ENCODE data around the gene BPI.
"Not testable (repeated sequence)": the region's sequence is repeated elsewhere in the genome, so short reads cannot be mapped to it uniquely, and the experiment has no call there.

BPI gene

GRCh38 chr20:38277285-38277684 lies 26.7 kb upstream of the BPI start:
- peaks cover 0 to 7% (median 0%) of the 10 kb centered on the region in 5 experiments for H3K9me3 ChIP-seq (ENCODE audit: control extremely low read depth in 1 of 5, control insufficient read depth in 4 of 5, insufficient read depth in 2 of 5, low read depth in 1 of 5, low read length in 4 of 5)
- ChIA-PET CTCF (interaction anchor here (1.0 kb wide), 1 partner anchor 9 kb away, joined by 3 read pairs; no protein-coding TSS in a partner anchor), POLR2A (no interaction called here)
- no peaks in the 10 kb centered on the region for H3K4me1 ChIP-seq (ENCODE audit: control extremely low read depth in 1 of 4, control insufficient read depth in 4 of 4, insufficient read depth in 4 of 4, low read length in 3 of 4)
- H3K36me3 ChIP-seq (ENCODE audit: control insufficient read depth in 4 of 4, insufficient read depth in 4 of 4, low read length in 3 of 4) = no peaks in the 10 kb centered on the region
- H3K4me3 ChIP-seq (ENCODE audit: control insufficient read depth in 1 of 7, extremely low read depth in 1 of 7, insufficient read depth in 4 of 7, low read depth in 2 of 7, low read length in 6 of 7) = no peak overlapping the region
- DNase-seq = no peak
- H3K27ac ChIP-seq (ENCODE audit: insufficient read depth in 1 of 2, low read depth in 1 of 2, low read length in 2 of 2, poor library complexity in 1 of 2, severe bottlenecking in 2 of 2) = no peak overlapping the region
- WGBS (ENCODE audit: insufficient coverage) = 100% methylated on average over 3 of the region's 5 CpGs
- peaks cover 0 to 35% (median 6%) of the 10 kb centered on the region in 5 experiments for H3K27me3 ChIP-seq (replicated peaks in 2 of 5; ENCODE audit: control insufficient read depth in 4 of 5, insufficient read depth in 5 of 5, low read length in 4 of 5)

- ChIA-PET POLR2A (no interaction called here), CTCF (no interaction called here)
- Histone ChIP-seq H3K4me1 (ENCODE audit: control extremely low read depth in 1 of 4, control insufficient read depth in 4 of 4, insufficient read depth in 4 of 4, low read length in 3 of 4) (no peaks in the 10 kb centered on the region), H3K4me3 (ENCODE audit: control insufficient read depth in 1 of 7, extremely low read depth in 1 of 7, insufficient read depth in 4 of 7, low read depth in 2 of 7, low read length in 6 of 7) (no peak overlapping the region), H3K36me3 (ENCODE audit: control insufficient read depth in 4 of 4, insufficient read depth in 4 of 4, low read length in 3 of 4) (no peaks in the 10 kb centered on the region), H3K27ac (ENCODE audit: insufficient read depth in 1 of 2, low read depth in 1 of 2, low read length in 2 of 2, poor library complexity in 1 of 2, severe bottlenecking in 2 of 2) (no peak overlapping the region), H3K27me3 (replicated peaks in 2 of 5; ENCODE audit: control insufficient read depth in 4 of 5, insufficient read depth in 5 of 5, low read length in 4 of 5) (peaks cover 0 to 35% (median 5%) of the 10 kb centered on the region in 5 experiments), H3K9me3 (ENCODE audit: control extremely low read depth in 1 of 5, control insufficient read depth in 4 of 5, insufficient read depth in 2 of 5, low read depth in 1 of 5, low read length in 4 of 5) (peaks cover 0 to 7% (median 0%) of the 10 kb centered on the region in 5 experiments)
- WGBS (ENCODE audit: insufficient coverage) = no CpG with 5 or more reads among the region's 2 CpGs
- no peak for DNase-seq
Observed at GRCh38 chr20:38277691-38278090, 26.3 kb upstream of the BPI start.

- H3K27ac ChIP-seq (ENCODE audit: insufficient read depth in 1 of 2, low read depth in 1 of 2, low read length in 2 of 2, poor library complexity in 1 of 2, severe bottlenecking in 2 of 2) = no peak overlapping the region
- ChIA-PET POLR2A (no interaction called here), CTCF (no interaction called here)
- DNase-seq = no peak
- H3K4me1 ChIP-seq (ENCODE audit: control extremely low read depth in 1 of 4, control insufficient read depth in 4 of 4, insufficient read depth in 4 of 4, low read length in 3 of 4) = no peaks in the 10 kb centered on the region
- no peak overlapping the region for H3K4me3 ChIP-seq (ENCODE audit: control insufficient read depth in 1 of 7, extremely low read depth in 1 of 7, insufficient read depth in 4 of 7, low read depth in 2 of 7, low read length in 6 of 7)
- no peaks in the 10 kb centered on the region for H3K36me3 ChIP-seq (ENCODE audit: control insufficient read depth in 4 of 4, insufficient read depth in 4 of 4, low read length in 3 of 4)
- peaks cover 0 to 36% (median 5%) of the 10 kb centered on the region in 5 experiments for H3K27me3 ChIP-seq (replicated peaks in 2 of 5; ENCODE audit: control insufficient read depth in 4 of 5, insufficient read depth in 5 of 5, low read length in 4 of 5)
- H3K9me3 ChIP-seq (ENCODE audit: control extremely low read depth in 1 of 5, control insufficient read depth in 4 of 5, insufficient read depth in 2 of 5, low read depth in 1 of 5, low read length in 4 of 5) = peaks cover 0 to 7% (median 0%) of the 10 kb centered on the region in 5 experiments
- WGBS (ENCODE audit: insufficient coverage) = 93% methylated on average over 13 of the region's 14 CpGs
Observed at GRCh38 chr20:38278131-38278530, 25.8 kb upstream of the BPI start.

- ChIA-PET POLR2A (no interaction called here), CTCF (interaction anchor here (0.7 kb wide), 1 partner anchor 123 kb away, joined by 3 read pairs; no protein-coding TSS in a partner anchor)
- Histone ChIP-seq H3K4me3 (ENCODE audit: control insufficient read depth in 1 of 7, extremely low read depth in 1 of 7, insufficient read depth in 4 of 7, low read depth in 2 of 7, low read length in 6 of 7) (no peak overlapping the region), H3K27me3 (replicated peaks in 2 of 5; ENCODE audit: control insufficient read depth in 4 of 5, insufficient read depth in 5 of 5, low read length in 4 of 5) (peaks cover 0 to 42% (median 10%) of the 10 kb centered on the region in 5 experiments), H3K36me3 (ENCODE audit: control insufficient read depth in 4 of 4, insufficient read depth in 4 of 4, low read length in 3 of 4) (no peaks in the 10 kb centered on the region), H3K27ac (ENCODE audit: insufficient read depth in 1 of 2, low read depth in 1 of 2, low read length in 2 of 2, poor library complexity in 1 of 2, severe bottlenecking in 2 of 2) (no peak overlapping the region), H3K9me3 (ENCODE audit: control extremely low read depth in 1 of 5, control insufficient read depth in 4 of 5, insufficient read depth in 2 of 5, low read depth in 1 of 5, low read length in 4 of 5) (peaks cover 0 to 7% (median 0%) of the 10 kb centered on the region in 5 experiments), H3K4me1 (ENCODE audit: control extremely low read depth in 1 of 4, control insufficient read depth in 4 of 4, insufficient read depth in 4 of 4, low read length in 3 of 4) (no peaks in the 10 kb centered on the region)
- DNase-seq = no peak
- 90% methylated on average over 2 of the region's 2 CpGs for WGBS (ENCODE audit: insufficient coverage)
Observed at GRCh38 chr20:38278763-38279162, 25.2 kb upstream of the BPI start.

GRCh38 chr20:38281176-38281915 lies 22.6 kb upstream of the BPI start:
- WGBS (ENCODE audit: insufficient coverage) = 95% methylated on average over 6 of the region's 6 CpGs
- H3K36me3 ChIP-seq (ENCODE audit: control insufficient read depth in 4 of 4, insufficient read depth in 4 of 4, low read length in 3 of 4); POLR2A ChIA-PET; H3K9me3 ChIP-seq (ENCODE audit: control extremely low read depth in 1 of 5, control insufficient read depth in 4 of 5, insufficient read depth in 2 of 5, low read depth in 1 of 5, low read length in 4 of 5); CTCF ChIA-PET; H3K4me3 ChIP-seq (ENCODE audit: control insufficient read depth in 1 of 7, extremely low read depth in 1 of 7, insufficient read depth in 4 of 7, low read depth in 2 of 7, low read length in 6 of 7); H3K27ac ChIP-seq (ENCODE audit: insufficient read depth in 1 of 2, low read depth in 1 of 2, low read length in 2 of 2, poor library complexity in 1 of 2, severe bottlenecking in 2 of 2); H3K4me1 ChIP-seq (ENCODE audit: control extremely low read depth in 1 of 4, control insufficient read depth in 4 of 4, insufficient read depth in 4 of 4, low read length in 3 of 4); DNase-seq: not testable (repeated sequence)
- H3K27me3 ChIP-seq (replicated peaks in 2 of 5; ENCODE audit: control insufficient read depth in 4 of 5, insufficient read depth in 5 of 5, low read length in 4 of 5) = peaks cover 0 to 58% (median 8%) of the 10 kb centered on the region in 5 experiments

- Histone ChIP-seq H3K27ac (ENCODE audit: insufficient read depth in 1 of 2, low read depth in 1 of 2, low read length in 2 of 2, poor library complexity in 1 of 2, severe bottlenecking in 2 of 2) (no peak overlapping the region), H3K27me3 (replicated peaks in 2 of 5; ENCODE audit: control insufficient read depth in 4 of 5, insufficient read depth in 5 of 5, low read length in 4 of 5) (peaks cover 2 to 70% (median 15%) of the 10 kb centered on the region in 5 experiments), H3K9me3 (ENCODE audit: control extremely low read depth in 1 of 5, control insufficient read depth in 4 of 5, insufficient read depth in 2 of 5, low read depth in 1 of 5, low read length in 4 of 5) (peaks cover 0 to 3% (median 0%) of the 10 kb centered on the region in 5 experiments), H3K4me1 (ENCODE audit: control extremely low read depth in 1 of 4, control insufficient read depth in 4 of 4, insufficient read depth in 4 of 4, low read length in 3 of 4) (peaks cover 0 to 3% (median 0%) of the 10 kb centered on the region in 4 experiments), H3K36me3 (ENCODE audit: control insufficient read depth in 4 of 4, insufficient read depth in 4 of 4, low read length in 3 of 4) (no peaks in the 10 kb centered on the region), H3K4me3 (ENCODE audit: control insufficient read depth in 1 of 7, extremely low read depth in 1 of 7, insufficient read depth in 4 of 7, low read depth in 2 of 7, low read length in 6 of 7) (no peak overlapping the region)
- CTCF ChIA-PET = no interaction called here
- 100% methylated on average over 2 of the region's 2 CpGs for WGBS (ENCODE audit: insufficient coverage)
- no peak for DNase-seq
- POLR2A ChIA-PET = interaction anchor here (0.8 kb wide), 1 partner anchor 14 kb away, joined by 3 read pairs; no protein-coding TSS in a partner anchor
Observed at GRCh38 chr20:38283236-38283635, 20.7 kb upstream of the BPI start.

GRCh38 chr20:38284066-38284650 lies 19.8 kb upstream of the BPI start:
- peaks cover 2 to 74% (median 17%) of the 10 kb centered on the region in 5 experiments for H3K27me3 ChIP-seq (replicated peaks in 2 of 5; ENCODE audit: control insufficient read depth in 4 of 5, insufficient read depth in 5 of 5, low read length in 4 of 5)
- H3K27ac ChIP-seq (ENCODE audit: insufficient read depth in 1 of 2, low read depth in 1 of 2, low read length in 2 of 2, poor library complexity in 1 of 2, severe bottlenecking in 2 of 2); H3K36me3 ChIP-seq (ENCODE audit: control insufficient read depth in 4 of 4, insufficient read depth in 4 of 4, low read length in 3 of 4); H3K4me3 ChIP-seq (ENCODE audit: control insufficient read depth in 1 of 7, extremely low read depth in 1 of 7, insufficient read depth in 4 of 7, low read depth in 2 of 7, low read length in 6 of 7); H3K9me3 ChIP-seq (ENCODE audit: control extremely low read depth in 1 of 5, control insufficient read depth in 4 of 5, insufficient read depth in 2 of 5, low read depth in 1 of 5, low read length in 4 of 5); H3K4me1 ChIP-seq (ENCODE audit: control extremely low read depth in 1 of 4, control insufficient read depth in 4 of 4, insufficient read depth in 4 of 4, low read length in 3 of 4); CTCF ChIA-PET; DNase-seq: not testable (repeated sequence)
- POLR2A ChIA-PET = interaction anchor here (0.8 kb wide), 1 partner anchor 15 kb away, joined by 3 read pairs; no protein-coding TSS in a partner anchor
- 100% methylated on average over 7 of the region's 7 CpGs for WGBS (ENCODE audit: insufficient coverage)
